Stimulated activated CD4-positive, alpha-beta T cell treated with anti-CD3 and anti-CD28 coated beads, Interleukin-4, amount 100 ng/mL, for 24 hours (primary cell): ENCODE measurements around the gene CYP1A2.
"Not testable (repeated sequence)": the region's sequence is repeated elsewhere in the genome, so short reads cannot be mapped to it uniquely, and the experiment has no call there.

Experiments used
- DNase-seq: peaks from one replicate; pipeline ENCODE4 v3.0.0-alpha.2; 2020

Gene CYP1A2

DNA sequence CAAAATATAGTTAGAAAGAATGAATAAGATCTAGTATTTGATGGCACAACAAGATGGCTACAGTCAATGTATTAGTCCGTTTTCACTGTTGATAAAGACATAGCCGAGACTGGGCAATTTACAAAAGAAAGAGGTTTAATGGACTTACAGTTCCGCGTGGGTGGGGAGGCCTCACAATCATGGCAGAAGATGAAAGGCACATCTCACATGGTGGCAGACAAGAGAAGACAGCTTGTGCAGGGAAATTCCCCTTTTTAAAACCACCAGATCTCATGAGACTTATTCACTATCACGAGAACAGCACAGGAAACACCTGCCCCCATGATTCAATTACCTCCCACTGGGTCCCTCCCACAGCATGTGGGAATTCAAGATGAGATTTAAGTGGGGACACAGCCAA, 10.4 kb upstream of the CYP1A2 start:
- DNase-seq = not testable (repeated sequence)

DNA sequence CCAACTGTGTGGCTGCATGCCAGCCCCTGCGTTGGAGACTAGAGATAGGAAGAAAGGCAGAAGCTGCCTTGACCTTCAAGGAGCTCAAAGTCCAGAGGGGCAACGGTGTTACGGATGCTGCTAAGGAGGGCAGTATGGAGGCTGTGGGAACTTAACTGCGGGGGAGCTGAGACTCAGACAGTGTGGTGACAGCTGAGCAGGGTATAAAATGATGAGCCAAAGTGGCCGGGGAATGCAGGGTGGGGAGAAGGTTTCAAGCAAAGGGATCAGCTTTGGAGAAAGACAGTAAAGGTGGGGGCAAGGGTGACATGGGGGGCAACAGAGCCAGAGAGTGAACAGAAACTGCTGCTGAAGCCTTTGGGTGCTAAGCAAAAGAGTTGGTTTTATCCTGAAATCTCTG, 6.2 kb upstream of the CYP1A2 start:
- no peak for DNase-seq

DNA sequence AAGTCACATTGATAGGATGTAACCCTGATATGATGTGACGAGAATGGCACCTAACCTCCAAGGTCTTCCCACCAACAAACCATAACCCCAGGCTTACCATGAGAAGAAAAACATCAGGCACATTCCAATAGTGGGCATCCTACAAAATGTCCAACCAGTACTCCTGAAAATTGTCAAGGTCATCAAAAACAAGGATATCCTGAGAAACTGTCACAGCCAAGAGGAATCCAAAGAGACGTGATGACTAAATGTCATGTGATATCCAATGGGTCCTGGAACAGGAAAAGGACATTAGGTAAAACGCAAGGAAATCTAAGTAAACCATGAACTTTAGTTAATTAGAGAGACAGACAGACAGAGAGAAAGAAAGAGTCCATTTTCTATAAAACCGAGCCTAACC, 2.3 kb upstream of the CYP1A2 start:
- DNase-seq = no peak

DNA sequence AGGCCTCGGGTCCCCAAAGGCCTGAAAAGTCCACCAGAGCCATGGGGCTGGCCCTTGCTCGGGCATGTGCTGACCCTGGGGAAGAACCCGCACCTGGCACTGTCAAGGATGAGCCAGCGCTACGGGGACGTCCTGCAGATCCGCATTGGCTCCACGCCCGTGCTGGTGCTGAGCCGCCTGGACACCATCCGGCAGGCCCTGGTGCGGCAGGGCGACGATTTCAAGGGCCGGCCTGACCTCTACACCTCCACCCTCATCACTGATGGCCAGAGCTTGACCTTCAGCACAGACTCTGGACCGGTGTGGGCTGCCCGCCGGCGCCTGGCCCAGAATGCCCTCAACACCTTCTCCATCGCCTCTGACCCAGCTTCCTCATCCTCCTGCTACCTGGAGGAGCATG, 1.2 kb downstream of the CYP1A2 start:
- no peak for DNase-seq

DNA sequence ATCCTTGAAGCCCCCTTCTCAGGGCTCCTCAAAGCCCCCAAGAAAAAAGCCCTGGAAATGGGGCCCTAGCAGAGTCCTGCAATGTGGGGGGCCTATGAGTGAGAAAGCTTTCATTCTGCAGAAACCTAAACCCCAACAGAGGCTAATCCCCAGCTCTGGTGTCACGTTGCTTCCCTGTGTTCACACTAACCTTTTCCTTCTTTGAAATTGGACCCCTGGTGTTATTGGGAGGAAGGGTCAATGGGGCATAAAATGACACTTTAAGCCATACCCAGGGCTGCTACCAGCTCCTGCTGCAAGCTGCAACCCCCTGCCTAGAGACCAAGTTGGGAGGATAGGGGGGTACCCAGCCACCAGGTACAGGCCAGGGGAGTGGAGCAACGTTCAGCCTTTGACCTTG, 2.1 kb downstream of the CYP1A2 start:
- DNase-seq = no peak

DNA sequence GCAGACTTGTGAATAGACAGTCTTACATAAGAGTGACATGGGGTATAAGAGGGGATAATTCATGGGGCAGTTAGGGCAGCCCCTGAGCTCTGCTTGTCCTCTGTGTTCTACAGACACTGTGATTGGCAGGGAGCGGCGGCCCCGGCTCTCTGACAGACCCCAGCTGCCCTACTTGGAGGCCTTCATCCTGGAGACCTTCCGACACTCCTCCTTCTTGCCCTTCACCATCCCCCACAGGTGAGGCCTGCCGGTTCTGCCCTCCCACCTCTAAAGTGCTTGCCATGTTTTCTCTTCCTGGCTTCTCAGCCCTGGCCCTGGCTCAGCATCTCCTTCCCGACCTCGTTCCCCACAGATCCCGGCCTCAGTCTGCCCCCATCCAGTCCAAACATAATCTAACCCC, 3.4 kb downstream of the CYP1A2 start:
- DNase-seq = no peak

DNA sequence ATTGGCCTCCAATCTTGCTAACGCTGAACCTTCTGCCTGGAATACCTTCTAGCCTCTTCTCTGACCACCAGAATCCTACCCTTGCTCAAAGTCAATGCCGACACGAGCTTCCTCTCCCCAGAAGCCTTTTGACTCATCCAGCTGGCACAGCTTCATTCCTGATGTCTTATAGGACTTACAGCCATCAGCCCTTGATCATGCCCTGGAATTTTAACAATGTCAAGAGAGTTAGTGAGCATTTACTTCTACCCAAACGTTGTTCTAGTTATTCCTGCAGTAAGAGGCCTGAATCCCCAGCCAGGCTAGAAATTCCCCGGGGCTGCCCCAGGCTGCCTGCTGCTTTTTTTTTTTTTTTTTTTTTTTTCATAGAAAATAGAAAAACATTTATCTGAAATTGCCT, 3.9 kb downstream of the CYP1A2 start:
- no peak for DNase-seq

DNA sequence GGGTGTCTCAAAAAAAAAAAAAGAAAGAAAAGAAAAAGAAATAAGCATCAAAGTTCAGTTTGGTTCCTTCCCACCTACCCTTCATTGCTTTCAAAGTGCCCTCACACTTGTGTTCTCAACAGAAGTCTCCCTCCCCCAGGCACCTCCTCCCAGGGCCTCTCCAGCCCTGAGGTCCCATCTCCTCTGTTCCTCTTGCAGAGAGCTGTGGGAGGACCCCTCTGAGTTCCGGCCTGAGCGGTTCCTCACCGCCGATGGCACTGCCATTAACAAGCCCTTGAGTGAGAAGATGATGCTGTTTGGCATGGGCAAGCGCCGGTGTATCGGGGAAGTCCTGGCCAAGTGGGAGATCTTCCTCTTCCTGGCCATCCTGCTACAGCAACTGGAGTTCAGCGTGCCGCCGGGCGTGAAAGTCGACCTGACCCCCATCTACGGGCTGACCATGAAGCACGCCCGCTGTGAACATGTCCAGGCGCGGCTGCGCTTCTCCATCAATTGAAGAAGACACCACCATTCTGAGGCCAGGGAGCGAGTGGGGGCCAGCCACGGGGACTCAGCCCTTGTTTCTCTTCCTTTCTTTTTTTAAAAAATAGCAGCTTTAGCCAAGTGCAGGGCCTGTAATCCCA, 6.1 kb downstream of the CYP1A2 start:
- DNase-seq = no peak

DNA sequence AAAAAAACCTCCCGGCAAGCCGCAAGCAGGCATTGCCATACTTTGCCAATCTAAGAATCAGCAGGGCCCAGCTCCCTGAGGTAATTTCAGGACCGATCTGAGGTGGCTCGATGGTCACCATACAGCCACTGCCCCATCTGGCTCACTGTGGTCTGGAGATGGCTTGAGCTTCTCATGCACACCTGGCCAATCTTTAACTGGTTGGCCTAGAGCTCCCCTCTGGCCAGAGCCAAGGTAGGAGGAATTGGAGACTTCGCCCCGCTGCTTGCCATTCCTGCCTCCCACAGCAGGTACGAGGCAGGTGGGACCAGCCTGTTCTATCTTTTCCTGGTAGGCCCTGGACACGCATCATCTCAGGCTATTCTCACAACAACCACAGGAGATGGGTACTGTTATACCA, 10.1 kb downstream of the CYP1A2 start:
- no peak for DNase-seq

DNA sequence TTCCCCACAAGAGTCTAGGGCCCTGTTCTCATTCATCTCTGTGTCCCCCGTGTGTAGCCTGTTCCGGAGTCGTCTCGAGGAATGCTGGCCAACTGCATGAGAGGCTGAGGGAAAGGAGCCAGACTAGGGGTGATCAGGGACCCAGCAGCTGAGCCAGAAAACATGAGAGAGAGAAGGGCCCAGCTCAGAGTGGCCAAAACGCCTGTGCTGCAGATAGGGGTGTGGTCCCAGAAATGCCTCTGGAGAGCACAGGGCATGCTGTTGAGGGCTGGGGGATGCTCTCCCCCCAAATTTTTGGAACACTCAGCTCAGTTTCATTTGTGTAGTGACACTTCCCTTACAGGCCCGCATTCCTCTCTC, 14.1 kb downstream of the CYP1A2 start:
- DNase-seq = no peak

DNA sequence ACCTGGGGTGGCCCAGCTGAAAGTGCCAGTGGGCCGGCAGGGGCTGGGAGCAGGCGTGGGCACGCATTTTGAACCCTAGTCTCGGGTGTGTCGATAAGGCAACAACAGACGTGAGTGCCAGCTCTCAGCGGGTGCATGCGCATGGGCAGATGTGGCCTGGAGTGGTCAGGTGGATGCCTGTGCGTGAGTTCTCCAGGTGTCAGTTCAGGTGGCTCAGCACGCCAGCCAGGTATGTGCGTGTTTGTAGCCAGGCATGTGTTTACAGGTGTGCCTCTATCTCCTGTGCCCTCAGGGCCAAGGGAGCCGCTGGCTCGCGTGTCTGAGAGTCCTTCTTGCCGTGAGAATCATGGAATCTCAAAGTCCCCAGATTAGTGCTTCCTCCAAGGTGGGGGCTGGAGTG, 14.8 kb downstream of the CYP1A2 start:
- no peak for DNase-seq

DNA sequence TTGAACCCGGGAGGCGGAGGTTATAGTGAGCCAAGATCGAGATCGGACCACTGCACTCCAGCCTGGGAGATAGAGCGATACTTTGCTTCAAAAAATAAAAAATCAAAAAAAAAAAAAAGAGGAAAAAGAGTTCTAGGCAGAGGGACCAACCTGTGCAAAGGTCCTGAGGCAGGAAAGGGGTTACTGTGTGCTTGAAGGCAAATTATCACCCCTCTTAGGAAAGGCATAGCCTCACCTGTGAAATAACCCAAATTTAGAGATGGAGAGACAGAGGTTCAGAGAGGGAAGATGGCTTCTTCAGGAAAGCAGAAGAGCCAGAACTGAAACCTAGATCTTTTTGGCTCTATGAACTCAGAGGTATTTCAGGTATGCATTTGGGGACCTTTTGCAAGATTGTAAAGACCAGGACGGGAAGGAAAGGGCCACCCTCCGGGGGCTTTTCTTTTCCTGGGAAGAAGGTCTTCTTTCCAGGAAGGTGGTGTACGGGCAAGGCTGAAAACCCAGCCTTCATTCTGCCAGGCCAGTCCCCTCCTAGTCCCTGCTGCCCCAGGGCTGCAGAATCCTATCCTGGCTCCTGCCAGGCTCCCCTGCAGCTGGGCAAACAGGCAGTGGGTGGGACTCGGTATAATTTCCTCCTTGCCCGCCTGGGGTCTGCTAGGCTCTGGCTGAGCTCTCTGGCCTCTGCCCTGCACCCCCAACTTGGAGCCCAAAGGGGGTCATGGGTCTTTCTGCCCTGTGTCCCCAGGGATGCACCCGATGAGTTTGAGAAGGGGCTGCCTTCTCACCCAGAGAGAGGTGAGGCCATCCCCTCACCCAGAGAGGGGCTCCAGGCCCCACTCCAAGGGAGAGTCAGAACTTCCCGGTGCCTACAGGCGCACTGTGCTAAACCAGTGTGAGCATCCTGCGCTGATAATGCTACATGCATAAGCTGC, 18.8 kb downstream of the CYP1A2 start:
- DNase-seq = no peak

DNA sequence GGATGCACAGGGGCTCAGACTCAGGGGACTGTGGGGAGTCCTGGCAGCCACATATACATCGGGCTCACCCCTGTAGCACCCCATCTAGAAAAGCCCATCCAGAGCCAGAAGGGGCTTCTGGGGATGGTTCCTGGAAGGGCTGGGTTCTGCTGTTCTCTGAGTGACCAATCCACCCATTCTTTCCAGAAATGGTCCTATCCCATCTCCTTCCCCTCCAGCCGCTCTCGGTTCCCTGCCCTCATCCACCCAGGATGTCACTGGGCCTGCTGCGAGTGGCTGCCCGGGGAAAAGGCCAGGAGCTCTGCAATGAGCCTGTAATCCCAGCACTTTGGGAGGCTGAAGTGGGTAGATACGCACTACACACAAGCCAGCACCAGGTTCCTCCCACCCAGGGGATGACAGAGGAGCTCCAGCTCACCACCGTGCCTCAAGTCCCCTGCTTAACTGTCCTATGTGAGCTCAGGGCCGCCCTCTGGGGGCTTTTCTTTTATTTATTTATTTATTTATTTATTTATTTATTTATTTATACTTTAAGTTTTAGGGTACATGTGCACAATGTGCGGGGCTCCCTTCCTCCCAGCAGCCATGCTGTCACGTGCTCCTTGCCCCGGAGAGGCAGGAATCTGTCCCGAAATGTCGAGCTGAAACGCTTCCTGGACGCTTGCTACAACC, 19.6 kb downstream of the CYP1A2 start:
- no peak for DNase-seq

DNA sequence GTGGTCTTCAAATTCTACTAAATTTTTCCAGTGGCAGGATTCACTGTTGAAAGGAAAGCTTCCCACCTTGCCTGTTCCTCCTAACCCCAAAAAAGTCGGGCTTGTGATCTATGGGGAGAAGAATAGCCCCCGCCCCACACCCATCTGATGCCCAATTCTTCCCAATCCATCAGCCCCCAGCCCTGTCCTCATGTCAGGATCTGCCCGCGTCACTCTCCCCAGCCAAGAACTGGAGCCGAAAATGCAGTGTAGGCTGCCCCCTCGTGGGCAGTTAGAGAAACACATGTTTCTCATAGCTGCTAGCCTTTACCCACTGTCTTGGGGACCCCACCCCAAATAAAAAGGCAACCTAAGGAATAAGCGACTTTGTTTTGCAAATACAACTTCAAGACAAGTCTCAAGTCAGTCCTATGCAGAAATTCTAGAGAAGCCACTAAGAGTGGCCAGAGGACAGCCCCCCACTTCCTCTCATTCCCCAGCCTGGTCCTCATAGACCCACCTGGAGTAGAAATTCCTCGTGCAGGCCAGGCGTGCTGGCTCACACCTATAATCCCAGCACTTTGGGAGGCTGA, 20.2 kb downstream of the CYP1A2 start:
- DNase-seq = peak; percentile 71

DNA sequence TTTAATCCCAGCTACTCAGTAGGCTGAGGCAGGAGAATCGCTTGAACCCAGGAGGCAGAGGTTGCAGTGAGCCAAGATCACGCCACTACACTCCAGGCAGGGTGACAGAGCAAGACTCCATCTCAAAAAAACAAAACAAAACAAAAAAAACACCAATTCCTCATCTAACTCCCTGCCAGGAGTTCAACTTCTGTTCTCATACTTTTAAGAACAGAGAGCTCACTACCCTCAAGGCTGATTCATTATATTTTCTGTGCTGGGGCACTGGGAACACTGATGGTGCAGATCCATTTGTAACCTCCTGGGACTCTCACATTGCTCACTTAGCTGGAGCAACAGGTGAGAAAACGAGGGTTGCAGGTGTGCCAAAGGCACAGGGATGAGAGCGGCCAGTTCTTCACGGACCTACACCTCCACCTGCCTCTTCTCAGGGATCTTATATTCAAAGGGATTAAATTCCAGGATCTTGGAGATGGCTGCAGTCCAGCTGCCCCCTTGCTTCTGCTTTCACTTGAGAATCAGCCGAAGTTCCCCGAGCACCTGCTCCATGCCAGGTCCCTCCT, 20.9 kb downstream of the CYP1A2 start:
- DNase-seq = no peak

DNA sequence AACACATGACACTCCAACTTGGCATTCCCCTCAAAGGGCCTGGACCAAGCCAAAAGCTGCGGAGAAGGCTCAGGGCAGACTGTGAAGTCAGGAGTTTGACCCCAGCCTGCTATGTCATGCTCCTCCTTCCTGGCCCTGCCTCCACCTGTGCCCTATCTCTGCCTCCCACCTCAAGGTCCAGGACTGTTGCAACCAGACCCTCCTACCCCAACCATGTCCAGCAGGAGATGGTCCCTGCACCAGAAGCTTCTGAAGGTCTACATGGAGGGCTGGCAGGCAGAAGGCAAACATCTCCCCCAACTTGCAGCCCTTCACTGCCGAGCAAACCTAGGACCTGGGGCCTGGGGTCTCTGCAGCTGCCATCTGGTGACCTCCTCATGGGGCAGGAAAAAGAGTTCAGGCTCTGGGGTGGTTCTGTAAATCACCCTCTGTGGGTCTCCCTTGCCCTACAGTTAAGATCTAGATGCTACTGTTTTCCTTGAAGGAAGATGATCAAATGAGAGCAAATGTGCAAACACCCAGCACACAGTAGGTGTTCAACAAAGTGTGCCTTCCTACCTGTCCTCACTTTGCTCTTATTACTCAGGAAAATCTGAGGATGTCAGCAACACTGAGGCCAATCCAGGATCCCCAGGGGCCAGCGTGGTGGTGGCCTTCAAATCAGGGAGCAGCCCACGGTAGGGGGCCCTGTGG, 21.7 kb downstream of the CYP1A2 start:
- no peak for DNase-seq

DNA sequence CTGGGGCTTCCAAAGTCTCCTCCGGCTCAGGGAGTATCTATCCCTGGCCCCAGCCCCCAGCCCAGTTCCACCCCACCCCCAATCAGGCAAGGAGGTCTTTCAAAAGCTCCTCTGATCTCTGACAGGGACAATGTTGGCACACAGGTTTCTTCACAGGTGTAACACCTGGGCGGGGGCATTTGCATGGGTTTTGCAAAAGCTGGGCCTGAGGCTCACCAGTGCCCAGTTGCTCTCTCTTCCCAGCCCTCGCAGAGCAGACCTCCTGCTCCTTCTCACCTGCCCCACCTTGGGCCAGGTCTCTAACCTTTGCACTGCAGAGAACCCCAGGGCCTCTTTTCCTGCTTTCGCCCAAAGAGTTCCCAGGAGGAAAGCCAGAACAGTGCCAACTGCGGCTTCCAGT, 24.7 kb downstream of the CYP1A2 start:
- no peak for DNase-seq

DNA sequence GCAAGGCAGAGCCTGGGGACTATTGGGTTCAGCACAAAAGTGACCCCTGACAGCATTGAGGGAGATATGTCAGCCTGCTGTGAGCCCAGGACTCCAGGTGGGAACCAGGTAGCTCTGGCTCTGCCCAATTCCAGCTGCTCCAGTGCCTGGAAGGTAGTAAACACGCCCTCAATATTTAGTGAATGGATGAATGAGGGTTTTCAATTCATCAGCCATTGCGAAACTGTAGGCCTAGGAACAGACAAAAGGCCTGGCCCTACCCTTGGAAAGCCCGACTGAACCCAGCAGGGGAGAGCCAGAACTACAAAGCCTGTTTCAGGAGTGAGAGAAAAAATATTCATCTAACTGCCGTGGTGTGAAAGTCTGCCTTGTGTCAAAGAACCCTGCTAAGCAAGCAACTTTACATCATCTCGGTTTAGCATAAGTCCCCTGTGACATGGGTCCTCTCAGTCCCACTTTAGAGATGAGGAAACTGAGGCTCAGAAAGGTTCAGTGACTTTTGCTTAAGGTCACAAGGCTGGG, 25.1 kb downstream of the CYP1A2 start:
- DNase-seq = no peak

DNA sequence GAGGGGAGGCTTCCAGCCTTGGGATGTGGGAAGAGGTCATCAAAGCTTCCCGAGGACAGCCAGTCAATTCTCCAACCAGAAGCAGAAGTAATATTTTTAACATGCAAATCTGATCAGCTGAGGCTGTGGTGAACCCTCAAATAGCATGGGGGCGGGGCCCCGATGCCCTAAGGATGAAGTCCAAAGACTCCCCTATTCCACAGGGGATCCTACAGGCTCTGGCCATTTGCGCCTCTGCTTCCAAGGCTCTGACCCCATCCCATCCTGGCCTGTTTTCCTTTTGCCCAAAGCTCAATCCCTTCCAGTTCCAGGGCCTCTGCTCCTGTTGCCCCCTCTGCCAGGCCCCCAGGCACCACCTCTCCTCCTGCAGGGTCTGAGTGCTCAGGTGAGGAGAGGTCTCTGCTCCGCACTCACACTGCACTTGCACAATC, 26.5 kb downstream of the CYP1A2 start:
- DNase-seq = no peak

DNA sequence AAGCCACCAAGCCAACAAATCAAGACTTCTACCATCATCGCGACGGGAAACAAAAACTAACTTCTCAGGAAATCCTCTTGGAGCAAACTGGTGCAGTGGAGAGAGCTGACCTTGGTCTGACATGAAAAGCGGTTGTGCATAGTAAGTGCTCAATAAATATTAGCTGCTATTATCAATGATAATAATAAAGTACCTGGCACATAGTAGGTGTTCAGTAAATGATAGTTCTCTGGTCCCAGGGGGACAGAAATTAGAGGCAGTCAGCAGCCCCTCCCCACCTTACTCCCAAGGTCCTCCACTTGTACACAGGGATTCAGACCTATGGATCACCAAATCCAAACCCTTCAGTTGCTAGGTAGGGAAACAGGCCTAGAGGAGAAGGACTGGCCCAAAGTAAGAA, 27.2 kb downstream of the CYP1A2 start:
- no peak for DNase-seq

DNA sequence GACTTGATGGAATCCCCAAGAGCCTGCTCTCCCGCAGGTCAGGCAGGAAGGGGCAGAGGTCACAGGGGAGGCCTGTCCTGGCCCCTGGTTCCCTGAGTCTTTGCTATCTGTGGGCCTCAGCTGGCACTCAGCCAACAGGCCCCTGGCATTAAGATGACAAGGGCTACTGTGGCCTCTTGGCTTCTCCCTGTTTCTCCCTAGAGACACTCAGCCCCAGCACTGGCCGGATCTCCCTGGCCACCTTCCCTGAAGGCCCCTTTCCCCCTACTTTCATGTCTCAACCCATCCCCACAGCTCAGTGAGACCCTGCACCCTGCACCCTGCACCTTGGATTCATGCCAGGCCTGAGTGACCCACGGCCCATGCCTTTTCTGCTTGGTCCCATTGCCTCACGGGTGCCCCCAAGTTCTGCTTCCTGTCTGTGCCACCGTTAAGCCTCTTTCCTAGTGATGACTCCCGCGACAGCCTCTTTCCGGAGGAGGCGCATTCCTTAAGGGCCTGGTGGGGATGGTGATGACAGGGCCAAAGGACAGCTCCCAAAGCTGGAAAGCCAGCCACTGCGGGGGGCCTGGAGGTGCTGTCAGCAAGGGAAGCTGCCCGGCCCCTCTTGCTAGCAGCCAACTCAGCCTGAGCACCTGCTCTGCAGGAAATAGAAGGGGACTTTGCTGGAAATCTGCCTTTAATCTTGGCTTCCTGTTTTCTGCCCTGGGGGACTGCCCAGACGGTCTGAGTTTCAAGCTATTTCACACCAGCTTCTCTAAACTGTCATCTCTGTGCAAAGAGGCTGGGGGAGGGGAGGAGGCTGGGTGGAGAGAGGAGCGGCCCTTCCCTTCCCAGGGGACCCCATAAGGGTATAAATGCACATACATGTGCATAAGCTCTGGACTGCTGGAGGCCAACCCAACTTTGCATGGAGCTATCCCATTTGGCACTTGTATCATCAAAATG, 28.4 kb downstream of the CYP1A2 start:
- peak; percentile 61 for DNase-seq
